Left lobe of liver (tissue), 2 donors: Measurements from ENCODE around the gene PKD1L1. TPM values are rescaled to one million over a fixed set of nuclear protein-coding genes. Genes with fewer than 3 reads are reported as not detected.
A peak's percentile ranks its signal among the peaks of the same experiment; 100 is the strongest.
"Not testable (repeated sequence)": the region's sequence is repeated elsewhere in the genome, so short reads cannot be mapped to it uniquely, and the experiment has no call there.

Source experiments
- ATAC-seq: fragments of 200-7000 bp; cut with Tn5 transposase; one replicate; pipeline ENCODE4 v1.9.1; 2020; ENCODE audit warnings: mild to moderate bottlenecking, moderate library complexity
- DNase-seq: peaks from one replicate; pipeline ENCODE4 v3.0.0-alpha.2; 2020; ENCODE audit warnings: low spot score
- total RNA-seq: library from RNA; stranded (reverse); gene quantifications from one replicate; pipeline ENCODE4 v1.2.1, GENCODE V29; 2021
- donor health status: DM: no; HTN: no; CAD: no; lungs with moderate emphysema.
- donor health status: DM: no; HTN: yes; CAD: no.

PKD1L1 gene
- total RNA-seq, result 0.45 TPM

- ATAC-seq (no peak), DNase-seq (no peak)
These were observed at the start of gene PKD1L1 for GRCh38 chr7:47948141-47948790. TSS of gene PKD1L1 (minus strand) at chr7:47948466. CDS start at chr7:47948440, 26 bp downstream.

GRCh38 chr7:47992446-47992845 lies 44.2 kb upstream of the PKD1L1 start:
- ATAC-seq, result no peak
- DNase-seq, result no peak

GRCh38 chr7:47991741-47992311 lies 43.6 kb upstream of the PKD1L1 start:
- ATAC-seq (peak; percentile 99), DNase-seq (peak; percentile 85)

GRCh38 chr7:47991270-47991669 lies 43.0 kb upstream of the PKD1L1 start:
- DNase-seq, result no peak
- no peak for ATAC-seq

- ATAC-seq, result no peak
- no peak for DNase-seq
These were observed 42.3 kb upstream of the PKD1L1 start for GRCh38 chr7:47990592-47990991.

- not testable (repeated sequence) for DNase-seq, ATAC-seq
These were observed 41.5 kb upstream of the PKD1L1 start for GRCh38 chr7:47989607-47990400.

GRCh38 chr7:47988496-47989386 lies 40.5 kb upstream of the PKD1L1 start:
- no peak for ATAC-seq

GRCh38 chr7:47982610-47983009 lies 34.3 kb upstream of the PKD1L1 start:
- no peak for ATAC-seq
- no peak for DNase-seq

More at GRCh38 chr7:47988496-47989386, 40.5 kb upstream of the PKD1L1 start:
- no peak for DNase-seq

GRCh38 chr7:47980648-47981047 lies 32.4 kb upstream of the PKD1L1 start:
- DNase-seq, ATAC-seq: not testable (repeated sequence)

- ATAC-seq (no peak), DNase-seq (no peak)
These were observed 31.5 kb upstream of the PKD1L1 start for GRCh38 chr7:47979832-47980181.

- peak; percentile 95 for DNase-seq
- peak; percentile 99 for ATAC-seq
These were observed 31.0 kb upstream of the PKD1L1 start, which contains the start of gene HUS1 for GRCh38 chr7:47979145-47979831. TSS of gene HUS1 (minus strand) at chr7:47979615. CDS start at chr7:47979519, 96 bp downstream.

- no peak for DNase-seq
- ATAC-seq, result no peak
These were observed 30.5 kb upstream of the PKD1L1 start for GRCh38 chr7:47978790-47979144.

GRCh38 chr7:47973739-47974138 lies 25.5 kb upstream of the PKD1L1 start:
- no peak for ATAC-seq
- DNase-seq, result no peak

- DNase-seq, result no peak
- ATAC-seq, result no peak
These were observed 22.5 kb upstream of the PKD1L1 start for GRCh38 chr7:47970761-47971160.

- ATAC-seq (peak; percentile 83), DNase-seq (peak; percentile 52)
These were observed 20.8 kb upstream of the PKD1L1 start for GRCh38 chr7:47968847-47969774.

GRCh38 chr7:47967708-47968107 lies 19.4 kb upstream of the PKD1L1 start:
- DNase-seq (no peak), ATAC-seq (no peak)

GRCh38 chr7:47967123-47967522 lies 18.9 kb upstream of the PKD1L1 start:
- DNase-seq (no peak), ATAC-seq (no peak)

GRCh38 chr7:47965456-47965855 lies 17.2 kb upstream of the PKD1L1 start:
- ATAC-seq (no peak), DNase-seq (no peak)

- DNase-seq, result no peak
- ATAC-seq, result no peak
These were observed 14.0 kb upstream of the PKD1L1 start for GRCh38 chr7:47962262-47962661.
